ENCODE data around the gene ABHD8.
A peak's percentile ranks its signal among the peaks of the same experiment; 100 is the strongest.

ABHD8 gene

DNA sequence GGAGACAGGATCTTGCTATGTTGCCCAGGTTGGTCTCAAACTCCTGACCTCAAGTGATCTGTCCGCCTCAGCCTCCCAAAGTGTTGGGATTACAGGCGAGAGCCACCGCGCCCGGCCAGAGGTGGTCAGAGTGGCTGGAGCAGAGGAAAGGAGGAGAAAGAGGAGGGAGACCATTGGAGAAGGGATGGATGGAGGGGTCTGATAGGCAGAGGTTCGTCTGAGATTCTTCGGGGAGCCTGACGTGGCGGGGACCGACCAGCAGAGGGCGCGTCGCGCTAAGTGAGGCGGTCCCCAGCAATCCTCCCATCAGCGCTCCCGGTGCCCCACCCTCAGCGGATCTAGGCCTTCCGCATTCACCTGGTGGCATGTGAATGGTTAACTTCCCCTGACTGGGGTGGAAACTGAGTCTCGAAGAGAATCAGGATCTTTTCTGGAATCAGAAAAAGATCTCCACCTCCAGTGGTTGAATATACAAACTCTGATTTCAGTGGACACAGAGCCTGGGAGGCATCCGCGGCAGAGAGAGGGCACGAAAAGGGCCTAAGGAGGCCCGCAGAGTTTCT is 43.0 kb upstream of the ABHD8 start:
- Histone ChIP-seq H3K27me3 (ENCODE audit: insufficient read depth, low read length) (no peaks in the 10 kb centered on the region), H3K27ac (ENCODE audit: low read depth, low read length, poor library complexity, severe bottlenecking) (no peak overlapping the region), H3K9me3 (ENCODE audit: low read length) (no peaks in the 10 kb centered on the region), H3K4me3 (ENCODE audit: low read depth, low read length, poor library complexity, severe bottlenecking) (no peak overlapping the region), H3F3A (ENCODE audit: insufficient read depth, low read length) (no peaks in the 10 kb centered on the region; the same call in 1 of the 2 replicates), H3K79me2 (ENCODE audit: insufficient read depth, low read length) (no peaks in the 10 kb centered on the region), H3K9me2 (ENCODE audit: low read depth, low read length) (no peaks in the 10 kb centered on the region), H2AFZ (ENCODE audit: low read length) (peak overlapping the region; percentile 54; the same call in 1 of the 2 replicates), H3K36me3 (ENCODE audit: insufficient read depth, low read length) (peaks cover 24% of the 10 kb centered on the region), H3K4me2 (ENCODE audit: low read length) (peak overlapping the region; percentile 14; the same call in 1 of the 2 replicates), H4K20me1 (ENCODE audit: insufficient read depth, low read length) (no peaks in the 10 kb centered on the region), H3K4me1 (ENCODE audit: insufficient read depth, low read length, severe bottlenecking) (peaks cover 4% of the 10 kb centered on the region), H3K9ac (ENCODE audit: low read length) (no peak overlapping the region)
- no peak for TF ChIP-seq EZH2 (IDR thresholded peaks at IDR 0.05; ENCODE audit: borderline replicate concordance, low read length)
- TF ChIP-seq, protein P1, sequence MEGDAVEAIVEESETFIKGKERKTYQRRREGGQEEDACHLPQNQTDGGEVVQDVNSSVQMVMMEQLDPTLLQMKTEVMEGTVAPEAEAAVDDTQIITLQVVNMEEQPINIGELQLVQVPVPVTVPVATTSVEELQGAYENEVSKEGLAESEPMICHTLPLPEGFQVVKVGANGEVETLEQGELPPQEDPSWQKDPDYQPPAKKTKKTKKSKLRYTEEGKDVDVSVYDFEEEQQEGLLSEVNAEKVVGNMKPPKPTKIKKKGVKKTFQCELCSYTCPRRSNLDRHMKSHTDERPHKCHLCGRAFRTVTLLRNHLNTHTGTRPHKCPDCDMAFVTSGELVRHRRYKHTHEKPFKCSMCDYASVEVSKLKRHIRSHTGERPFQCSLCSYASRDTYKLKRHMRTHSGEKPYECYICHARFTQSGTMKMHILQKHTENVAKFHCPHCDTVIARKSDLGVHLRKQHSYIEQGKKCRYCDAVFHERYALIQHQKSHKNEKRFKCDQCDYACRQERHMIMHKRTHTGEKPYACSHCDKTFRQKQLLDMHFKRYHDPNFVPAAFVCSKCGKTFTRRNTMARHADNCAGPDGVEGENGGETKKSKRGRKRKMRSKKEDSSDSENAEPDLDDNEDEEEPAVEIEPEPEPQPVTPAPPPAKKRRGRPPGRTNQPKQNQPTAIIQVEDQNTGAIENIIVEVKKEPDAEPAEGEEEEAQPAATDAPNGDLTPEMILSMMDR (IDR thresholded peaks at IDR 0.05; ENCODE audit: low read length), result peak; percentile 92

DNA sequence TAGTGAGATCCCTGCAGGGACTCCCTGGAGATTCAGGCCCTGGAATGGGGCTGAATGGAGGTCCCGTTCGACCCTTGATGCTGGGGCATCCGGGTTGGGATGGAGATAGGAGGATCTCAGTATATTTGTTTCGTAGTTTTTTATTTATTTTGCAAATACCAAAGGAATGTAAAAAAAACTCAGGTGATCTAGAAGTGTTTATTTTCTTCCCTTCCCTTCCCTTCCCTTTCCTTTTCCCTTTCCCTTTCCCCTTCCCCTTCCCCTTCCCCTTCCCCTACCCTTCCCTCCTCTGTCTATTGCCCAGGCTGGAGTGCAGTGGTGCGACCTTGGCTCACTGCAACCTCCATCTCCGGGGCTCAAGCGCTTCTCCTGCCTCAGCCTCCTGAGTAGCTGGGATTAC is 38.6 kb upstream of the ABHD8 start:
- Histone ChIP-seq H3K27ac (ENCODE audit: low read depth, low read length, poor library complexity, severe bottlenecking) (no peak overlapping the region), H2AFZ (ENCODE audit: low read length) (no peak overlapping the region), H3K9ac (ENCODE audit: low read length) (no peak overlapping the region), H3K4me1 (ENCODE audit: insufficient read depth, low read length, severe bottlenecking) (peaks cover 15% of the 10 kb centered on the region), H3K27me3 (ENCODE audit: insufficient read depth, low read length) (no peaks in the 10 kb centered on the region), H3K9me3 (ENCODE audit: low read length) (no peaks in the 10 kb centered on the region), H3K4me3 (ENCODE audit: low read depth, low read length, poor library complexity, severe bottlenecking) (no peak overlapping the region), H3K4me2 (ENCODE audit: low read length) (no peak overlapping the region), H4K20me1 (ENCODE audit: insufficient read depth, low read length) (no peaks in the 10 kb centered on the region), H3F3A (ENCODE audit: insufficient read depth, low read length) (no peaks in the 10 kb centered on the region; the same call in 1 of the 2 replicates), H3K9me2 (ENCODE audit: low read depth, low read length) (no peaks in the 10 kb centered on the region), H3K79me2 (ENCODE audit: insufficient read depth, low read length) (no peaks in the 10 kb centered on the region), H3K36me3 (ENCODE audit: insufficient read depth, low read length) (peaks cover 38% of the 10 kb centered on the region)
- TF ChIP-seq, protein P1 (IDR thresholded peaks at IDR 0.05; ENCODE audit: low read length), result no peak
- no peak for TF ChIP-seq EZH2 (IDR thresholded peaks at IDR 0.05; ENCODE audit: borderline replicate concordance, low read length)

DNA sequence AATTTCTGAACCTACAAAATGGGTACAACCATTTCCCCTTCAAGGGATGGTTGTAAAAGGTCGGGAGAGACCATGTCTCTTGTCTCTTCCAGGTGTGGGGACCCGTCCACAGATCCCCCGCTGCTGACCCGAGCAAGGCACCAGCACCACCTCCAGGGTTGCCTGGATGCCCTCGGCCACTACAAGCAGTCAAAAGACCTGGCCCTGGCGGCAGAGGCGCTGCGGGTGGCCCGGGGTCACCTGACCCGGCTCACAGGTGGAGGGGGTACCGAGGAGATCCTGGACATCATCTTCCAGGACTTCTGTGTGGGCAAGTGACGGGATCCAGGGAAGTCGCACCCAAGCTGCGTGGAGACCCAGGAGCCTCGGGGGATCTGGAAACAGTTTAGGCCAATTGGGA is 38.2 kb upstream of the ABHD8 start:
- no peak overlapping the region for H3K27ac ChIP-seq (ENCODE audit: low read depth, low read length, poor library complexity, severe bottlenecking)
- no peak overlapping the region for H3K4me2 ChIP-seq (ENCODE audit: low read length)
- H3K9ac ChIP-seq (ENCODE audit: low read length), result no peak overlapping the region
- no peaks in the 10 kb centered on the region for H4K20me1 ChIP-seq (ENCODE audit: insufficient read depth, low read length)
- H3F3A ChIP-seq (ENCODE audit: insufficient read depth, low read length), result no peaks in the 10 kb centered on the region; the same call in 1 of the 2 replicates
- TF ChIP-seq EZH2 (IDR thresholded peaks at IDR 0.05; ENCODE audit: borderline replicate concordance, low read length), result no peak
- TF ChIP-seq, protein P1 (IDR thresholded peaks at IDR 0.05; ENCODE audit: low read length), result no peak
- H3K9me2 ChIP-seq (ENCODE audit: low read depth, low read length), result no peaks in the 10 kb centered on the region
- H3K4me1 ChIP-seq (ENCODE audit: insufficient read depth, low read length, severe bottlenecking), result peaks cover 17% of the 10 kb centered on the region
- H3K79me2 ChIP-seq (ENCODE audit: insufficient read depth, low read length), result no peaks in the 10 kb centered on the region
- H3K36me3 ChIP-seq (ENCODE audit: insufficient read depth, low read length), result peaks cover 38% of the 10 kb centered on the region
- H2AFZ ChIP-seq (ENCODE audit: low read length), result no peak overlapping the region
- no peaks in the 10 kb centered on the region for H3K9me3 ChIP-seq (ENCODE audit: low read length)
- H3K4me3 ChIP-seq (ENCODE audit: low read depth, low read length, poor library complexity, severe bottlenecking), result no peak overlapping the region
- H3K27me3 ChIP-seq (ENCODE audit: insufficient read depth, low read length), result no peaks in the 10 kb centered on the region

Data from OCI-LY1 (cell line).